ES-I3 (cell line): Measurements from ENCODE around the gene CGA.
"Not testable (repeated sequence)": the region's sequence is repeated elsewhere in the genome, so short reads cannot be mapped to it uniquely, and the experiment has no call there.

Source experiments
- H3K36me3 ChIP-seq: 2 replicates; pipeline ENCODE4 v1.6.1; 2013; ENCODE audit warnings: mild to moderate bottlenecking, low read length, control low read depth, moderate library complexity; ENCODE audit not compliant: insufficient read depth
- H3K4me1 ChIP-seq: 2 replicates; pipeline ENCODE4 v1.6.1; 2013; ENCODE audit warnings: mild to moderate bottlenecking, control low read depth, low read length; ENCODE audit not compliant: insufficient read depth
- H3K9ac ChIP-seq: 2 replicates; pipeline ENCODE4 v1.6.1; 2013; ENCODE audit warnings: low read depth, mild to moderate bottlenecking, low read length, moderate library complexity
- H3K9me3 ChIP-seq: 2 replicates; pipeline ENCODE4 v1.6.1; 2013; ENCODE audit warnings: mild to moderate bottlenecking, low read length, moderate library complexity; ENCODE audit not compliant: control insufficient read depth, insufficient read depth

CGA gene

GRCh38 chr6:87095087-87095509, at the start of gene CGA:
Gene CGA (minus strand): TSS chr6:87095106. CDS start chr6:87088200, 6,906 bp downstream.
- no peaks in the 10 kb centered on the region for H3K36me3 ChIP-seq
- no peaks in the 10 kb centered on the region for H3K4me1 ChIP-seq
- no peak within 1 kb of the TSS for H3K9ac ChIP-seq
- H3K9me3 ChIP-seq: no peaks in the 10 kb centered on the region

GRCh38 chr6:87139927-87140326, 45.0 kb upstream of the CGA start:
- H3K4me1 ChIP-seq, H3K9ac ChIP-seq, H3K36me3 ChIP-seq, H3K9me3 ChIP-seq: not testable (repeated sequence)

GRCh38 chr6:87139236-87139635, 44.3 kb upstream of the CGA start:
- Histone ChIP-seq H3K4me1 (no peaks in the 10 kb centered on the region), H3K36me3 (no peaks in the 10 kb centered on the region), H3K9me3 (no peaks in the 10 kb centered on the region; the same call in 1 of the 2 replicates), H3K9ac (no peak overlapping the region)

- H3K9ac ChIP-seq: no peak overlapping the region
- H3K9me3 ChIP-seq: no peaks in the 10 kb centered on the region; the same call in 1 of the 2 replicates
These were observed 42.1 kb upstream of the CGA start for GRCh38 chr6:87136963-87137362.

GRCh38 chr6:87127737-87128136, 32.8 kb upstream of the CGA start:
- H3K4me1 ChIP-seq: no peaks in the 10 kb centered on the region
- H3K36me3 ChIP-seq: no peaks in the 10 kb centered on the region
- no peaks in the 10 kb centered on the region for H3K9me3 ChIP-seq
- H3K9ac ChIP-seq: no peak overlapping the region

More at GRCh38 chr6:87136963-87137362, 42.1 kb upstream of the CGA start:
- Histone ChIP-seq H3K36me3 (no peaks in the 10 kb centered on the region), H3K4me1 (no peaks in the 10 kb centered on the region)

GRCh38 chr6:87126501-87126900, 31.6 kb upstream of the CGA start:
- no peaks in the 10 kb centered on the region for H3K9me3 ChIP-seq
- no peaks in the 10 kb centered on the region for H3K4me1 ChIP-seq
- no peak overlapping the region for H3K9ac ChIP-seq
- no peaks in the 10 kb centered on the region for H3K36me3 ChIP-seq

GRCh38 chr6:87124074-87124473, 29.2 kb upstream of the CGA start:
- Histone ChIP-seq H3K36me3 (no peaks in the 10 kb centered on the region), H3K9ac (no peak overlapping the region), H3K4me1 (no peaks in the 10 kb centered on the region), H3K9me3 (no peaks in the 10 kb centered on the region)

- Histone ChIP-seq H3K4me1 (no peaks in the 10 kb centered on the region), H3K9me3 (no peaks in the 10 kb centered on the region), H3K36me3 (no peaks in the 10 kb centered on the region), H3K9ac (no peak overlapping the region)
These were observed 27.6 kb upstream of the CGA start for GRCh38 chr6:87122477-87122876.

GRCh38 chr6:87118054-87118453, 23.1 kb upstream of the CGA start:
- Histone ChIP-seq H3K9me3 (no peaks in the 10 kb centered on the region), H3K36me3 (no peaks in the 10 kb centered on the region), H3K9ac (no peak overlapping the region), H3K4me1 (peaks cover 14% of the 10 kb centered on the region; the same call in 1 of the 2 replicates)

GRCh38 chr6:87116922-87117321, 22.0 kb upstream of the CGA start:
- H3K9me3 ChIP-seq: no peaks in the 10 kb centered on the region
- H3K9ac ChIP-seq: no peak overlapping the region
- H3K4me1 ChIP-seq: peaks cover 14% of the 10 kb centered on the region; the same call in 1 of the 2 replicates
- no peaks in the 10 kb centered on the region for H3K36me3 ChIP-seq

GRCh38 chr6:87115402-87116135, 20.7 kb upstream of the CGA start:
- H3K4me1 ChIP-seq: peaks cover 14% of the 10 kb centered on the region; the same call in 1 of the 2 replicates
- no peaks in the 10 kb centered on the region for H3K9me3 ChIP-seq
- H3K36me3 ChIP-seq: no peaks in the 10 kb centered on the region
- no peak overlapping the region for H3K9ac ChIP-seq

- H3K4me1 ChIP-seq: peaks cover 9% of the 10 kb centered on the region; the same call in 1 of the 2 replicates
- H3K36me3 ChIP-seq: no peaks in the 10 kb centered on the region
- H3K9ac ChIP-seq: no peak overlapping the region
- H3K9me3 ChIP-seq: no peaks in the 10 kb centered on the region; the same call in 1 of the 2 replicates
These were observed 15.7 kb upstream of the CGA start for GRCh38 chr6:87110636-87111035.

- Histone ChIP-seq H3K9ac (no peak overlapping the region), H3K4me1 (no peaks in the 10 kb centered on the region), H3K9me3 (no peaks in the 10 kb centered on the region; the same call in 1 of the 2 replicates), H3K36me3 (no peaks in the 10 kb centered on the region)
These were observed 10.9 kb upstream of the CGA start for GRCh38 chr6:87105823-87106222.

- Histone ChIP-seq H3K36me3 (no peaks in the 10 kb centered on the region), H3K9me3 (no peaks in the 10 kb centered on the region; the same call in 1 of the 2 replicates), H3K9ac (no peak overlapping the region), H3K4me1 (no peaks in the 10 kb centered on the region)
These were observed 9.8 kb upstream of the CGA start for GRCh38 chr6:87104667-87105066.

GRCh38 chr6:87103977-87104601, 9.2 kb upstream of the CGA start:
- no peaks in the 10 kb centered on the region for H3K36me3 ChIP-seq
- H3K4me1 ChIP-seq: no peaks in the 10 kb centered on the region
- H3K9ac ChIP-seq: no peak overlapping the region
- H3K9me3 ChIP-seq: no peaks in the 10 kb centered on the region; the same call in 1 of the 2 replicates
